IMR-90 (cell line): ENCODE data around the gene GPRC6A. TPM values are rescaled to one million over a fixed set of nuclear protein-coding genes. Genes with fewer than 3 reads are reported as not detected.

Source experiments
- ATAC-seq: fragments of 200-7000 bp; cut with Tn5 transposase; 2 replicates; pipeline ENCODE4 v1.9.1; 2020; ENCODE audit warnings: low read depth, mild to moderate bottlenecking, moderate library complexity
- BruUV-seq: library from RNA; stranded (reverse); fragments of 400-500 nt; replicated peaks from 2 replicates; lab custom pipeline; 2021; lab: Mats Ljungman, UMichigan
- CTCF ChIA-PET: fragments of 300-600 bp; formaldehyde crosslinking; extraction: SDS; loops from one replicate; lab custom pipeline; 2021; ENCODE audit warnings: antibody characterized with exemption; lab: Yijun Ruan, JAX
- POLR2A ChIA-PET: fragments of 300-600 bp; sonication (Branson Sonifier 250); formaldehyde crosslinking; loops from one replicate; lab custom pipeline; 2022; ENCODE audit warnings: antibody characterized with exemption; ENCODE audit not compliant: unreplicated experiment; lab: Charles Lee
- DNase-seq: peaks from one replicate; pipeline ENCODE4 v3.0.0; 2013
- H2AFZ ChIP-seq: replicated peaks from 2 replicates; pipeline ENCODE3; 2013; ENCODE audit warnings: low read length, mild to moderate bottlenecking; ENCODE audit not compliant: poor library complexity
- H2AK5ac ChIP-seq: 2 replicates; pipeline ENCODE4 v1.6.1; 2013; ENCODE audit warnings: low read depth, low read length, inconsistent platforms
- H2AK9ac ChIP-seq: replicated peaks from 2 replicates; pipeline ENCODE3; 2013; ENCODE audit warnings: mild to moderate bottlenecking, low read depth, low read length, moderate library complexity; ENCODE audit not compliant: poor library complexity
- H2BK120ac ChIP-seq: 2 replicates; pipeline ENCODE4 v1.6.1; 2013; ENCODE audit warnings: low read depth, low read length, inconsistent platforms
- H2BK15ac ChIP-seq: 3 replicates; pipeline ENCODE4 v1.6.1; 2013; ENCODE audit warnings: low read depth, low read length, inconsistent platforms
- H2BK20ac ChIP-seq: 2 replicates; pipeline ENCODE4 v1.6.1; 2013; ENCODE audit warnings: low read depth, mild to moderate bottlenecking, inconsistent platforms, low read length, moderate library complexity
- H2BK5ac ChIP-seq: 2 replicates; pipeline ENCODE4 v1.6.1; 2013; ENCODE audit warnings: mild to moderate bottlenecking, low read depth, low read length, inconsistent platforms; ENCODE audit not compliant: poor library complexity, severe bottlenecking
- H3K14ac ChIP-seq: replicated peaks from 2 replicates; pipeline ENCODE4 v1.6.1; 2013; ENCODE audit warnings: low read depth, low read length, inconsistent platforms
- H3K18ac ChIP-seq: 2 replicates; pipeline ENCODE4 v1.6.1; 2013; ENCODE audit warnings: low read depth, low read length, control low read depth
- H3K23ac ChIP-seq: 2 replicates; pipeline ENCODE4 v1.6.1; 2013; ENCODE audit warnings: low read depth, low read length, inconsistent platforms
- H3K27ac ChIP-seq: 2 replicates; pipeline ENCODE4 v1.5.1; 2013; ENCODE audit warnings: mild to moderate bottlenecking, control low read depth, low read length; ENCODE audit not compliant: insufficient read depth
- H3K27me3 ChIP-seq: 2 replicates; pipeline ENCODE4 v1.6.1; 2013; ENCODE audit warnings: low read length; ENCODE audit not compliant: control insufficient read depth, insufficient read depth
- H3K36me3 ChIP-seq: 2 replicates; pipeline ENCODE4 v1.6.1; 2013; ENCODE audit warnings: low read length, mixed read lengths; ENCODE audit not compliant: control insufficient read depth, insufficient read depth
- H3K4ac ChIP-seq: 2 replicates; pipeline ENCODE4 v1.6.1; 2013; ENCODE audit warnings: low read depth, low read length, inconsistent platforms
- H3K4me1 ChIP-seq: 2 replicates; pipeline ENCODE4 v1.6.1; 2013; ENCODE audit warnings: low read length, mixed read lengths; ENCODE audit not compliant: control insufficient read depth, insufficient read depth
- H3K4me2 ChIP-seq: 2 replicates; pipeline ENCODE4 v1.6.1; 2013; ENCODE audit warnings: low read depth, mild to moderate bottlenecking, control low read depth, low read length, moderate library complexity
- H3K4me3 ChIP-seq: 2 replicates; pipeline ENCODE4 v1.5.1; 2013; ENCODE audit warnings: low read depth, mild to moderate bottlenecking, control low read depth, low read length, moderate library complexity; ENCODE audit not compliant: insufficient read depth
- H3K56ac ChIP-seq: 2 replicates; pipeline ENCODE4 v1.6.1; 2013; ENCODE audit warnings: low read length, inconsistent platforms; ENCODE audit not compliant: insufficient read depth; ENCODE audit errors: extremely low read depth
- H3K79me1 ChIP-seq, 2 experiments: 2 replicates each; pipeline ENCODE4 v1.6.1; 2013; ENCODE audit warnings: low read length in 2 of 2, inconsistent platforms in 1 of 2, low read depth in 1 of 2
- H3K9ac ChIP-seq: 2 replicates; pipeline ENCODE4 v1.6.1; 2013; ENCODE audit warnings: low read depth, low read length, control low read depth
- H3K9me1 ChIP-seq: 2 replicates; pipeline ENCODE4 v1.6.1; 2013; ENCODE audit warnings: low read length, inconsistent platforms; ENCODE audit not compliant: insufficient read depth
- H3K9me3 ChIP-seq: 2 replicates; pipeline ENCODE4 v1.6.1; 2013; ENCODE audit warnings: low read length; ENCODE audit not compliant: control insufficient read depth, insufficient read depth
- H4K20me1 ChIP-seq: 2 replicates; pipeline ENCODE4 v1.6.1; 2013; ENCODE audit warnings: low read length, inconsistent platforms; ENCODE audit not compliant: insufficient read depth
- H4K5ac ChIP-seq: 2 replicates; pipeline ENCODE4 v1.6.1; 2013; ENCODE audit warnings: mild to moderate bottlenecking, low read depth, low read length, control low read depth
- H4K8ac ChIP-seq, 2 experiments: 2 replicates each; pipeline ENCODE4 v1.6.1; 2013; ENCODE audit warnings: low read depth in 2 of 2, low read length in 2 of 2, control low read depth in 1 of 2, inconsistent platforms in 1 of 2
- H4K91ac ChIP-seq: 2 replicates; pipeline ENCODE4 v1.6.1; 2013; ENCODE audit warnings: low read depth, low read length, inconsistent platforms; ENCODE audit not compliant: insufficient read depth
- BHLHE40 ChIP-seq: fragments of 150-350 bp; IDR thresholded peaks from 2 replicates; pipeline ENCODE4 v1.6.1; 2016; ENCODE audit warnings: mild to moderate bottlenecking, low read depth, low read length
- CEBPB ChIP-seq: IDR thresholded peaks from 2 replicates; pipeline ENCODE4 v1.6.1; 2012; ENCODE audit warnings: low read depth, low read length, improper control_type of control experiment
- CHD1 ChIP-seq: IDR thresholded peaks from 2 replicates; pipeline ENCODE4 v1.6.1; 2012; ENCODE audit warnings: low read depth, low read length, improper control_type of control experiment
- ELK1 ChIP-seq: fragments of 150-350 bp; IDR thresholded peaks from 2 replicates; pipeline ENCODE4 v1.6.1; 2016; ENCODE audit warnings: low read depth, mild to moderate bottlenecking, low read length, moderate library complexity, borderline replicate concordance
- FOS ChIP-seq: fragments of 150-350 bp; IDR thresholded peaks from 2 replicates; pipeline ENCODE4 v1.6.1; 2016; ENCODE audit warnings: low read depth, low read length
- MAFK ChIP-seq: IDR thresholded peaks from 2 replicates; pipeline ENCODE4 v1.6.1; 2012; ENCODE audit warnings: low read depth, low read length, improper control_type of control experiment
- NFE2L2 ChIP-seq: fragments of 150-350 bp; IDR thresholded peaks from 2 replicates; pipeline ENCODE4 v1.6.1; 2016; ENCODE audit warnings: low read depth, mild to moderate bottlenecking, low read length
- POLR2A ChIP-seq: IDR thresholded peaks from 2 replicates; pipeline ENCODE4 v1.6.1; 2012; ENCODE audit warnings: mild to moderate bottlenecking, low read depth, low read length
- RCOR1 ChIP-seq: IDR thresholded peaks from 2 replicates; pipeline ENCODE4 v1.6.1; 2012; ENCODE audit warnings: mild to moderate bottlenecking, low read length, improper control_type of control experiment; ENCODE audit not compliant: insufficient replicate concordance
- RFX5 ChIP-seq: IDR thresholded peaks from 2 replicates; pipeline ENCODE4 v1.8.0; 2012; ENCODE audit warnings: low read depth, mild to moderate bottlenecking, low read length, moderate library complexity
- USF2 ChIP-seq: fragments of 150-350 bp; IDR thresholded peaks from 2 replicates; pipeline ENCODE4 v1.6.1; 2017; ENCODE audit warnings: mild to moderate bottlenecking, antibody characterized with exemption, low read length, low read depth
- WGBS, 2 experiments: methylation state at CpG; one replicate each; pipeline versions ENCODE4 v1.1.5 to v1.1.7; 2013; ENCODE audit warnings: missing lambda C conversion rate in 2 of 2; ENCODE audit not compliant: insufficient read length in 1 of 2; ENCODE audit errors: extremely low coverage in 2 of 2; 5-methylcytosine and 5-hydroxymethylcytosine counted together
- dilution Hi-C: fragments of 300-500 bp; cut with HindIII; formaldehyde crosslinking; loops from one replicate; pipeline ENCODE4 v1.14.3; 2018; ENCODE audit warnings: low sequenced_read_pairs; ENCODE audit not compliant: unreplicated experiment
- in situ Hi-C: fragments of 300-500 bp; cut with MboI; formaldehyde crosslinking; loops from 3 replicates; pipeline ENCODE4 v1.14.3; 2019; ENCODE audit warnings: low sequenced_read_pairs, inconsistent platforms, mixed read lengths
- intact Hi-C: fragments of 100-400 bp; cut with micrococcal nuclease; formaldehyde crosslinking; loops from 2 replicates; pipeline ENCODE4 v1.10.0; 2022
- polyA plus RNA-seq, 3 experiments: library from polyadenylated mRNA; depleted of rRNA; stranded (reverse); fragments of >200 nt; gene quantifications; 2 replicates each; pipeline ENCODE4 v1.2.3, GENCODE V29; 2012; ENCODE audit warnings: low replicate concordance in 1 of 3
- total RNA-seq: library from RNA; depleted of rRNA; stranded (reverse); fragments of >200 nt; gene quantifications from 2 replicates; pipeline ENCODE4 v1.2.3, GENCODE V29; 2012

The GPRC6A gene
- total and polyA plus RNA-seq, 2 of the 4 experiments (the other 2 are of a cell fraction), result not detected

- H2AFZ ChIP-seq, result peak overlapping the region; percentile 94
- no peaks in the 10 kb centered on the region for H3K9me3 ChIP-seq
- peak; percentile 38 for DNase-seq
- H3K9me1 ChIP-seq, result no peaks in the 10 kb centered on the region
- BruUV-seq, result no TSS peak
- H3K27me3 ChIP-seq, result peaks cover 12% of the 10 kb centered on the region
- H3K4me1 ChIP-seq, result no peaks in the 10 kb centered on the region
- H3K18ac ChIP-seq, result no peak overlapping the region
- H3K27ac ChIP-seq, result no peak overlapping the region
- H3K4me2 ChIP-seq, result peak overlapping the region; percentile 88; the same call in 1 of the 2 replicates
- H2BK15ac ChIP-seq, result no peak overlapping the region
- H3K4ac ChIP-seq, result no peak overlapping the region
- no peak overlapping the region for H2AK9ac ChIP-seq
- ATAC-seq, result peak; percentile 44
- no peak overlapping the region for H3K56ac ChIP-seq
- H3K9ac ChIP-seq, result no peak overlapping the region
- TF ChIP-seq USF2, result no peak
- TF ChIP-seq RCOR1, result no peak
- TF ChIP-seq CEBPB, result no peak
- no peak for TF ChIP-seq BHLHE40
- TF ChIP-seq FOS, result no peak
- no peak for TF ChIP-seq RFX5
- no peak for TF ChIP-seq ELK1
- no peak for TF ChIP-seq CHD1
- TF ChIP-seq MAFK, result no peak
- TF ChIP-seq NFE2L2, result no peak
- TF ChIP-seq POLR2A, result no peak
- intact Hi-C loops, result no loop called here
- H4K5ac ChIP-seq, result no peak overlapping the region
- H4K91ac ChIP-seq, result no peak overlapping the region
- peak overlapping the region; percentile 47 for H3K4me3 ChIP-seq
- no CpG with 5 or more reads among the region's 11 CpGs for WGBS, 2 experiments
- ChIA-PET POLR2A (no interaction called here), CTCF (no interaction called here)
- H3K14ac ChIP-seq, result no peak overlapping the region
- H2AK5ac ChIP-seq, result no peak overlapping the region
- H2BK20ac ChIP-seq, result no peak overlapping the region
- no peak overlapping the region for H2BK5ac ChIP-seq
- dilution Hi-C loops, result no loop called here
- peak overlapping the region in 1 of 2 experiments; percentile 70; a peak in 2 of 4 replicates for H4K8ac ChIP-seq
- H3K23ac ChIP-seq, result no peak overlapping the region
- H4K20me1 ChIP-seq, result no peaks in the 10 kb centered on the region
- in situ Hi-C loops, result no loop called here
- H3K36me3 ChIP-seq, result no peaks in the 10 kb centered on the region
- no peaks in the 10 kb centered on the region for H3K79me1 ChIP-seq
- H2BK120ac ChIP-seq, result no peak overlapping the region
Observed at GRCh38 chr6:116763906-116764628, 64.8 kb downstream of the GPRC6A start.
